Heart right ventricle (tissue), 16 donors: ENCODE measurements around the gene RPS3A. TPM values are rescaled to one million over a fixed set of nuclear protein-coding genes. Genes with fewer than 3 reads are reported as not detected.
"Not testable (repeated sequence)": the region's sequence is repeated elsewhere in the genome, so short reads cannot be mapped to it uniquely, and the experiment has no call there.

Experiments
- ATAC-seq, 8 donors: fragments of 200-7000 bp; cut with Tn5 transposase; one replicate each; pipeline ENCODE4 v1.9.1; 2020; ENCODE audit warnings: mild to moderate bottlenecking in 8 of 8, moderate library complexity in 8 of 8, moderate number of reproducible peaks in 1 of 8
- DNase-seq, 2 donors: peaks; one replicate each; pipeline ENCODE4 v3.0.0-alpha.2; 2020
- H3K27ac ChIP-seq, 10 donors: fragments of 200-600 bp; sonication (generic) in 2 of 10; one replicate each; pipeline versions ENCODE4 v1.5.0 to v1.8.0; 2020 to 2022; ENCODE audit warnings: mild to moderate bottlenecking in 3 of 10
- H3K27me3 ChIP-seq, 7 donors: fragments of 200-600 bp; one replicate each; pipeline ENCODE4 v1.8.0; 2021 to 2022; ENCODE audit warnings: mild to moderate bottlenecking in 2 of 7
- H3K36me3 ChIP-seq, 9 donors: fragments of 200-600 bp; sonication (generic) in 1 of 9; one replicate each; pipeline versions ENCODE4 v1.5.0 to v1.8.0; 2020 to 2022; ENCODE audit warnings: mild to moderate bottlenecking in 2 of 9
- H3K4me1 ChIP-seq, 9 donors: fragments of 200-600 bp; sonication (generic) in 1 of 9; one replicate each; pipeline versions ENCODE4 v1.5.0 to v1.8.0; 2020 to 2022; ENCODE audit warnings: mild to moderate bottlenecking in 4 of 9
- H3K4me3 ChIP-seq, 10 donors: fragments of 200-600 bp; sonication (generic) in 2 of 10; one replicate each; pipeline versions ENCODE4 v1.5.0 to v1.8.0; 2020 to 2022; ENCODE audit warnings: mild to moderate bottlenecking in 7 of 10, moderate library complexity in 2 of 10
- H3K9me3 ChIP-seq, 11 donors: fragments of 200-600 bp in 10 of 11; sonication (generic) in 2 of 11; one replicate each; pipeline versions ENCODE4 v1.5.0 to v1.8.0; 2013 to 2022; ENCODE audit warnings: mild to moderate bottlenecking in 2 of 11, control low read depth in 1 of 11, moderate library complexity in 1 of 11
- WGBS, 2 donors: extraction: QIAGEN DNeasy Blood & Tissue Kit; methylation state at CpG; one replicate each; pipeline ENCODE4 v1.1.7; 2013; ENCODE audit warnings: inconsistent platforms in 1 of 2; 5-methylcytosine and 5-hydroxymethylcytosine counted together
- intact Hi-C, 10 donors: fragments of 100-400 bp; cut with DNase I; formaldehyde crosslinking; loops; one replicate each; pipeline versions ENCODE4 v1.11.1 to v1.14.2; 2022
- polyA plus RNA-seq, 2 donors: library from polyadenylated mRNA; stranded (reverse); fragments of 200-250 nt; gene quantifications; one replicate each; pipeline ENCODE4 v1.2.3, GENCODE V29; 2013
- total RNA-seq, 10 donors: library from RNA; stranded (reverse); fragmentation: NEBNext Ultra II Directional in 3 of 10; extraction: Animal tissue kit (Norgen Biotek cat#: 25700) in 3 of 10; gene quantifications; one replicate each; pipeline versions ENCODE4 v1.2.1 to v1.2.4, GENCODE V29; 2021 to 2023
- TF ChIP-seq, protein P1 (sequence below), 9 donors: fragments of 200-600 bp; sonication (generic) in 2 of 9; IDR thresholded peaks; one replicate each; pipeline versions ENCODE4 v1.5.0 to v1.8.0; 2021 to 2022; ENCODE audit warnings: antibody characterized with exemption in 9 of 9, mild to moderate bottlenecking in 5 of 9, moderate library complexity in 1 of 9
- donor health status: Arrhythmogenic right ventricular cardiomyopathy.
- donor health status: ischemic (EF 13 %, LVEDD 7.1; RV severe dilation, severe dysfunction).
- donor health status: healthy with polysubstance abuse.
- donor health status: DM: no; HTN: yes; CAD: no.
- donor health status: DM: no; HTN: no; CAD: no.
- donor health status: ischemic (EF 25% LVEDD 6.9; RV normal size, moderate dysfunction).
- donor health status: ischemic (EF 25% LVEDD 5.7; RV mildly dilated, moderate dysfunction).
- donor health status: healthy.
- donor health status: DM: yes; HTN: yes; CAD: no.
- donor health status: Ischemic cardiomyopathy.
- donor health status: ischemic (EF 35%, LVEDD 5.7; RV mildly dilated, moderate dysfunction).
- donor health status: nonischemic (EF 11% LVEDD 7.7; RV severe dilation, severe dysfunction).
- donor health status: DM: yes; HTN: yes; CAD: no.
- donor health status: PGD.
- donor health status: ischemic (EF 29% LVEDD 5.4; RV normal size, mild dysfunction).
- donor health status: nonischemic (EF 23%, LVEDD 6.1; RV moderate dilation, normal function).

RPS3A gene
- total and polyA plus RNA-seq, 12 donors = 716 to 2,252 (median 881) TPM

GRCh38 chr4:151067316-151067970 lies 32.0 kb upstream of the RPS3A start:
- intact Hi-C loops = no loop called here
- ATAC-seq (no peak), DNase-seq (no peak)
- Histone ChIP-seq H3K27ac (no peak overlapping the region), H3K9me3 (peaks cover 0 to 3% (median 0%) of the 10 kb centered on the region in 11 donors), H3K27me3 (no peaks in the 10 kb centered on the region), H3K36me3 (no peaks in the 10 kb centered on the region), H3K4me1 (no peaks in the 10 kb centered on the region), H3K4me3 (no peak overlapping the region)
- TF ChIP-seq, protein P1, sequence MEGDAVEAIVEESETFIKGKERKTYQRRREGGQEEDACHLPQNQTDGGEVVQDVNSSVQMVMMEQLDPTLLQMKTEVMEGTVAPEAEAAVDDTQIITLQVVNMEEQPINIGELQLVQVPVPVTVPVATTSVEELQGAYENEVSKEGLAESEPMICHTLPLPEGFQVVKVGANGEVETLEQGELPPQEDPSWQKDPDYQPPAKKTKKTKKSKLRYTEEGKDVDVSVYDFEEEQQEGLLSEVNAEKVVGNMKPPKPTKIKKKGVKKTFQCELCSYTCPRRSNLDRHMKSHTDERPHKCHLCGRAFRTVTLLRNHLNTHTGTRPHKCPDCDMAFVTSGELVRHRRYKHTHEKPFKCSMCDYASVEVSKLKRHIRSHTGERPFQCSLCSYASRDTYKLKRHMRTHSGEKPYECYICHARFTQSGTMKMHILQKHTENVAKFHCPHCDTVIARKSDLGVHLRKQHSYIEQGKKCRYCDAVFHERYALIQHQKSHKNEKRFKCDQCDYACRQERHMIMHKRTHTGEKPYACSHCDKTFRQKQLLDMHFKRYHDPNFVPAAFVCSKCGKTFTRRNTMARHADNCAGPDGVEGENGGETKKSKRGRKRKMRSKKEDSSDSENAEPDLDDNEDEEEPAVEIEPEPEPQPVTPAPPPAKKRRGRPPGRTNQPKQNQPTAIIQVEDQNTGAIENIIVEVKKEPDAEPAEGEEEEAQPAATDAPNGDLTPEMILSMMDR (IDR thresholded peaks at IDR 0.05) = no peak
- 71 to 76% methylated on average over 5 of the region's 5 CpGs for WGBS, 2 donors

DNA sequence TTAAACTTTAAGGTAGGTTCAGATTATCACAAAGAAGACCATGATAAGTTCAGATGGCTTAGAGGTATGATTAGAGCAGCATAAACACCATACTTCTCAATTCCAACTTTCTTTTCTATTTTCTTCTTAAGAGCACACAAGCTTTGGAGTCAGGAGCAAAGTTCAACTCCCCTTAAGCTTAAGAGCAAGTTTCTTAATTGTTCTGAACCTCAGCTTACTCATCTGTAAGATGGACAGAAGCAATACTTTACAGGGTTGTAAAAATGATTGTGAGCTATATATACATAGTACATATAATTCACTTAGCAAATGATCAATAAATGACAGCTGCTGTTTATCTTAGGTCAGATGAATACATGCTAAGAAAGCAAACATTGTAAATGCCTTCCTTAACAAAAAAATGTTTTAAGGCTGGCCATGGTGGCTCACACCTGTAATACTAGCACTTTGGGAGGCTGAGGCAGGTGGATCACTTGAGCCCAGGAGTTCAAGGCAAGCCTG lies 25.0 kb upstream of the RPS3A start:
- H3K36me3 ChIP-seq = no peaks in the 10 kb centered on the region
- no peak overlapping the region for H3K27ac ChIP-seq
- no peaks in the 10 kb centered on the region for H3K27me3 ChIP-seq
- DNase-seq (no peak), ATAC-seq (no peak)
- H3K9me3 ChIP-seq = no peaks in the 10 kb centered on the region
- no peaks in the 10 kb centered on the region for H3K4me1 ChIP-seq
- TF ChIP-seq, protein P1 (IDR thresholded peaks at IDR 0.05) = no peak
- intact Hi-C loops = no loop called here
- H3K4me3 ChIP-seq = no peak overlapping the region

DNA sequence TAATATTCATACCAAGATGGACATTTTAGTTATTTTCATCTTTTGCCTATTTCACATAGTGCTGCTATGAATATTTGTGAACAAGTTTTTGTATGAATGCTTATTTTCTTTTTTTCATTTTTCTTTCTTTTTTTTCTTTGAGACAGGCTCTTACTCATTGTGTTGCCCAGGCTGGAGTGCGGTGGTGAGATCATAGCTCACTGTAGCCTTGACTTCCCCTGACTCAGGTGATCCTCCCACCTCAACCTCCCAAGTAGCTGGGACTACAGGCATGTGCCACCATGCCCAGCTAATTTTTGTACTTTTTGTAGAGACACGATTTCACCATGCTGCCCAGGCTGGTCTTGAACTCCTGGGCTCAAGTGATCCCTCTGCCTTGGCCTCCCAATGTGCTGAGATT lies 21.4 kb upstream of the RPS3A start:
- ATAC-seq, H3K4me3 ChIP-seq, H3K27me3 ChIP-seq, H3K36me3 ChIP-seq, H3K9me3 ChIP-seq, intact Hi-C loops, H3K4me1 ChIP-seq, DNase-seq, H3K27ac ChIP-seq: not testable (repeated sequence)
- 88 to 93% methylated on average over 2 of the region's 2 CpGs for WGBS, 2 donors

DNA sequence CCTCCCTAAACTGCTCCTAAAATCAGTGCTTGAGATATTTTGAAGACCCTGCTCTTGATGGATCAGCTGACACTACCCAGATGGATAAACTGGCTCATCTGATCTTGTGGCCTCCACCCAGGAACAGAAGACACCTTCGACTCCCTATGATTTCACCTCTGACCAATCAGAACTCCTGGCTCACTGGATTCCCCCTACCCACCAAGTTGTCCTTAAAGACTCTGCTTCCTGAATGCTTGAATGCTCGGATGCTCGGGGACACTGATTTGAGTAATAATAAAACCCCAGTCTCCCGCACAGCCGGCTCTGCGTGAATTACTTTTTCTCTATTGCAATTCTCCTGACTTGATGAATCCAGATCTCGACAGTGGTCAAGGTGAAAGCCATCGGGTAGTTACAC lies 12.0 kb upstream of the RPS3A start:
- ATAC-seq (no peak), DNase-seq (no peak)
- WGBS, 2 donors = 76 to 81% methylated on average over 8 of the region's 8 CpGs
- no peaks in the 10 kb centered on the region for H3K4me1 ChIP-seq
- no peaks in the 10 kb centered on the region for H3K27me3 ChIP-seq
- intact Hi-C loops = no loop called here
- no peaks in the 10 kb centered on the region for H3K36me3 ChIP-seq
- TF ChIP-seq, protein P1 (IDR thresholded peaks at IDR 0.05) = no peak
- no peak overlapping the region for H3K27ac ChIP-seq
- H3K4me3 ChIP-seq = no peak overlapping the region
- no peaks in the 10 kb centered on the region for H3K9me3 ChIP-seq

GRCh38 chr4:151091047-151091446 lies 8.4 kb upstream of the RPS3A start:
- no peaks in the 10 kb centered on the region for H3K36me3 ChIP-seq
- ATAC-seq = no peak
- H3K4me1 ChIP-seq = no peaks in the 10 kb centered on the region
- TF ChIP-seq, protein P1 (IDR thresholded peaks at IDR 0.05) = no peak
- no peak overlapping the region for H3K27ac ChIP-seq
- no peaks in the 10 kb centered on the region for H3K27me3 ChIP-seq
- H3K4me3 ChIP-seq = no peak overlapping the region
- H3K9me3 ChIP-seq = no peaks in the 10 kb centered on the region
- 93 to 94% methylated on average over 2 of the region's 2 CpGs for WGBS, 2 donors
- intact Hi-C loops = loop anchor here in 1 of 10 donors (2.0 kb wide), 1 partner anchor 30 kb away; no protein-coding TSS in a partner anchor
- no peak for DNase-seq
